HCT116 (cell line): Measurements from ENCODE around the gene DRC7. TPM values are rescaled to one million over a fixed set of nuclear protein-coding genes. Genes with fewer than 3 reads are reported as not detected.

Experiments
- ATAC-seq: fragments of 200-7000 bp; cut with Tn5 transposase; 2 replicates; pipeline ENCODE4 v1.9.1; 2020; ENCODE audit warnings: mild to moderate bottlenecking, moderate library complexity
- BruUV-seq: library from RNA; stranded (reverse); fragments of 400-500 nt; replicated peaks from 2 replicates; lab custom pipeline; 2021; lab: Mats Ljungman, UMichigan
- CTCF ChIA-PET: fragments of 300-600 bp; sonication (Branson Sonifier 250); formaldehyde crosslinking; loops from one replicate; lab custom pipeline; 2021; ENCODE audit warnings: antibody characterized with exemption; lab: Charles Lee
- POLR2A ChIA-PET: fragments of 300-600, 350-600 bp; sonication (Branson Sonifier 250); formaldehyde crosslinking; loops from one replicate; lab custom pipeline; 2021; ENCODE audit warnings: antibody characterized with exemption; lab: Charles Lee
- RAD21 ChIA-PET, 2 experiments: fragments of 300-600 bp; sonication (Branson Sonifier 250); formaldehyde crosslinking; loops; one replicate each; lab custom pipeline; 2023; ENCODE audit warnings: low total read pairs in 2 of 2; ENCODE audit not compliant: uncharacterized antibody in 2 of 2, unreplicated experiment in 2 of 2, low non-redundant PET in 1 of 2; lab: Charles Lee
- DNase-seq: peaks from one replicate; pipeline ENCODE4 v3.0.0-alpha.2; 2010; ENCODE audit warnings: low read depth, low spot score
- H2AFZ ChIP-seq: fragments of 200-600 bp; shearing (Covaris generic), sonication (generic); 2 replicates; pipeline ENCODE4 v1.6.1; 2017; ENCODE audit warnings: low read depth, mixed run types, mixed read lengths, antibody characterized with exemption, low read length; ENCODE audit not compliant: poor library complexity, severe bottlenecking
- H3K27ac ChIP-seq: 2 replicates; pipeline ENCODE4 v1.5.1; 2012; ENCODE audit warnings: low read depth, low read length
- H3K27me3 ChIP-seq: fragments of 200-600 bp; sonication (generic); 2 replicates; pipeline ENCODE4 v1.6.1; 2016; ENCODE audit warnings: mixed run types, low read length, mixed read lengths; ENCODE audit not compliant: insufficient read depth
- H3K36me3 ChIP-seq, 2 experiments: fragments of 200-500 bp in 1 of 2; fragments of 200-600 bp in 1 of 2; sonication (Bioruptor generic) in 1 of 2; sonication (generic) in 1 of 2; 2 replicates each; pipeline versions ENCODE4 v1.5.1 to v1.6.1; 2014 to 2016; ENCODE audit warnings: low read length in 2 of 2, inconsistent platforms in 1 of 2, mixed read lengths in 1 of 2, mixed run types in 1 of 2; ENCODE audit not compliant: insufficient read depth in 2 of 2, control insufficient read depth in 1 of 2
- H3K4me1 ChIP-seq, 2 experiments: fragments of 200-600 bp in 1 of 2; sonication (generic) in 1 of 2; 2 replicates each; pipeline versions ENCODE4 v1.5.1 to v1.6.1; 2012 to 2017; ENCODE audit warnings: low read length in 2 of 2, inconsistent platforms in 1 of 2, mild to moderate bottlenecking in 1 of 2, mixed read lengths in 1 of 2, mixed run types in 1 of 2, moderate library complexity in 1 of 2; ENCODE audit not compliant: insufficient read depth in 2 of 2, control insufficient read depth in 1 of 2
- H3K4me2 ChIP-seq: fragments of 200-600 bp; sonication (generic); 2 replicates; pipeline ENCODE4 v1.6.1; 2017; ENCODE audit warnings: mixed run types, low read length, mixed read lengths
- H3K4me3 ChIP-seq, 2 experiments: fragments of 200-600 bp in 1 of 2; sonication (generic) in 1 of 2; replicated peaks in 1 of 2; 2 replicates each; pipeline ENCODE4 v1.5.1; 2011 to 2016; ENCODE audit warnings: low read length in 2 of 2, control low read depth in 1 of 2, low read depth in 1 of 2, mild to moderate bottlenecking in 1 of 2, mixed read lengths in 1 of 2, mixed run types in 1 of 2
- H3K79me2 ChIP-seq: fragments of 200-600 bp; sonication (generic); 2 replicates; pipeline ENCODE4 v1.6.1; 2017; ENCODE audit warnings: mild to moderate bottlenecking, mixed run types, low read length, moderate library complexity, mixed read lengths; ENCODE audit not compliant: insufficient read depth
- H3K9ac ChIP-seq: fragments of 200-600 bp; sonication (generic); 2 replicates; pipeline ENCODE4 v1.6.1; 2016; ENCODE audit warnings: low read length, mixed read lengths
- H3K9me2 ChIP-seq: fragments of 200-600 bp; sonication (generic), shearing (Covaris generic); 2 replicates; pipeline ENCODE4 v1.6.1; 2017; ENCODE audit warnings: mixed run types, mild to moderate bottlenecking, moderate library complexity; ENCODE audit not compliant: insufficient read depth
- H3K9me3 ChIP-seq, 2 experiments: fragments of 200-500 bp in 1 of 2; fragments of 200-600 bp in 1 of 2; sonication (Bioruptor generic) in 1 of 2; sonication (generic) in 1 of 2; 2 replicates each; pipeline ENCODE4 v1.6.1; 2014 to 2017; ENCODE audit warnings: low read length in 2 of 2, mixed read lengths in 2 of 2, inconsistent platforms in 1 of 2, low read depth in 1 of 2, mild to moderate bottlenecking in 1 of 2, mixed run types in 1 of 2, moderate library complexity in 1 of 2; ENCODE audit not compliant: control insufficient read depth in 1 of 2, insufficient read depth in 1 of 2
- H4K20me1 ChIP-seq: fragments of 200-600 bp; sonication (generic), shearing (Covaris generic); 2 replicates; pipeline ENCODE4 v1.6.1; 2017; ENCODE audit warnings: mixed run types, mild to moderate bottlenecking, moderate library complexity; ENCODE audit not compliant: insufficient read depth
- CBX3 ChIP-seq: IDR thresholded peaks from 2 replicates; pipeline ENCODE4 v1.6.1; 2012; ENCODE audit warnings: low read depth
- CEBPB ChIP-seq: IDR thresholded peaks from 2 replicates; pipeline ENCODE4 v1.6.1; 2012; ENCODE audit warnings: low read depth
- CTCF ChIP-seq, 3 experiments: fragments of 200-600 bp in 1 of 3; sonication (generic) in 1 of 3; IDR thresholded peaks in 2 of 3; conservative IDR thresholded peaks in 1 of 3; 2 replicates each; pipeline ENCODE4 v1.5.1; 2012 to 2017; ENCODE audit warnings: low read depth in 2 of 3, low read length in 2 of 3, antibody characterized with exemption in 1 of 3, borderline replicate concordance in 1 of 3, control low read depth in 1 of 3, mild to moderate bottlenecking in 1 of 3, mixed read lengths in 1 of 3, mixed run types in 1 of 3, moderate library complexity in 1 of 3; ENCODE audit not compliant: insufficient read depth in 1 of 3
- FOSL1 ChIP-seq: IDR thresholded peaks from 2 replicates; pipeline ENCODE4 v1.6.1; 2012; ENCODE audit warnings: low read depth
- POLR2AphosphoS5 ChIP-seq: IDR thresholded peaks from 2 replicates; pipeline ENCODE4 v1.6.1; 2011; ENCODE audit warnings: mild to moderate bottlenecking, low read depth, low read length, moderate library complexity
- REST ChIP-seq: IDR thresholded peaks from 2 replicates; pipeline ENCODE4 v1.6.1; 2012; ENCODE audit warnings: low read depth
- SP1 ChIP-seq: IDR thresholded peaks from 2 replicates; pipeline ENCODE4 v1.6.1; 2012; ENCODE audit warnings: low read depth
- SRF ChIP-seq: IDR thresholded peaks from 2 replicates; pipeline ENCODE4 v1.6.1; 2012; ENCODE audit warnings: low read depth
- intact Hi-C: fragments of 100-400 bp; cut with micrococcal nuclease; formaldehyde crosslinking; loops from 2 replicates; pipeline ENCODE4 v1.10.0; 2022
- total RNA-seq: library from RNA; stranded (reverse); gene quantifications from one replicate; pipeline ENCODE4 v1.2.1, GENCODE V29; 2021; ENCODE audit not compliant: unreplicated experiment

The DRC7 gene
- total RNA-seq, 1 experiment from 2014 or later, result 0.91 TPM

GRCh38 chr16:57707331-57707730 is 12.7 kb downstream of the DRC7 start:
- ATAC-seq, result no peak
- intact Hi-C loops, result no loop called here

More at GRCh38 chr16:57707331-57707730, 12.7 kb downstream of the DRC7 start:
- Histone ChIP-seq H3K4me2 (no peak overlapping the region), H3K79me2 (no peaks in the 10 kb centered on the region), H3K9ac (no peak overlapping the region), H2AFZ (no peak overlapping the region), H3K9me2 (no peaks in the 10 kb centered on the region), H3K9me3 (no peaks in the 10 kb centered on the region), H3K27ac (no peak overlapping the region), H3K4me1 (no peaks in the 10 kb centered on the region), H3K4me3 (no peak overlapping the region), H3K36me3 (no peaks in the 10 kb centered on the region), H4K20me1 (no peaks in the 10 kb centered on the region), H3K27me3 (peaks cover 8% of the 10 kb centered on the region; the same call in 1 of the 2 replicates)
- BruUV-seq, result no TSS peak
- ChIA-PET RAD21 (no interaction called here), POLR2A (no interaction called here), CTCF (no interaction called here)
- TF ChIP-seq SP1, result no peak
- no peak for TF ChIP-seq CTCF (IDR thresholded peaks at IDR 0.05 in 2 of 3, conservative IDR thresholded peaks at IDR 0.05 in 1 of 3; ENCODE audit: borderline replicate concordance in 1 of 3, insufficient read depth in 1 of 3, low read depth in 2 of 3, low read length in 2 of 3)
- TF ChIP-seq FOSL1, result no peak
- no peak for TF ChIP-seq CBX3
- TF ChIP-seq POLR2AphosphoS5, result no peak
- TF ChIP-seq SRF, result no peak
- no peak for TF ChIP-seq CEBPB
- no peak for TF ChIP-seq REST
- no peak for DNase-seq
